GM10266 (cell line): ENCODE data around the gene SBK3.
"Not testable (repeated sequence)": the region's sequence is repeated elsewhere in the genome, so short reads cannot be mapped to it uniquely, and the experiment has no call there.

ENCODE experiments used
- DNase-seq: peaks from one replicate; pipeline ENCODE4 v3.0.0; 2012; ENCODE audit errors: extremely low spot score
- CTCF ChIP-seq: IDR thresholded peaks from 2 replicates; pipeline ENCODE4 v1.5.1; 2012; ENCODE audit warnings: mild to moderate bottlenecking, low read depth; ENCODE audit not compliant: control insufficient read depth, insufficient read depth; ENCODE audit errors: missing control alignments

The SBK3 gene

GRCh38 chr19:55588738-55589137 lies 43.4 kb upstream of the SBK3 start:
- no peak for TF ChIP-seq CTCF
- no peak for DNase-seq

GRCh38 chr19:55586976-55587668 lies 41.8 kb upstream of the SBK3 start:
- peak; percentile 98 for DNase-seq
- no peak for TF ChIP-seq CTCF

- no peak for TF ChIP-seq CTCF
- DNase-seq = peak; percentile 70
Measured at GRCh38 chr19:55585658-55586339, 40.5 kb upstream of the SBK3 start.

GRCh38 chr19:55584871-55585270 lies 39.5 kb upstream of the SBK3 start:
- no peak for DNase-seq
- TF ChIP-seq CTCF = no peak

- not testable (repeated sequence) for DNase-seq
Measured at GRCh38 chr19:55583897-55584296, 38.6 kb upstream of the SBK3 start.

- not testable (repeated sequence) for DNase-seq
Measured at GRCh38 chr19:55582284-55582683, 36.9 kb upstream of the SBK3 start.

GRCh38 chr19:55581823-55582223 lies 36.5 kb upstream of the SBK3 start:
- no peak for DNase-seq
- no peak for TF ChIP-seq CTCF

GRCh38 chr19:55581145-55581822 lies 35.9 kb upstream of the SBK3 start:
- no peak for DNase-seq
- no peak for TF ChIP-seq CTCF
